Endothelial cell of umbilical vein (primary cell): Measurements from ENCODE around the gene SNRNP200.

ENCODE experiments used
- CTCF ChIP-seq, 2 donors: IDR thresholded peaks; 1 replicate in 1 of 2; 2 replicates in 1 of 2; pipeline ENCODE4 v1.5.1; 2011; ENCODE audit warnings: low read length in 2 of 2, mild to moderate bottlenecking in 2 of 2, moderate library complexity in 2 of 2, control low read depth in 1 of 2, inconsistent platforms in 1 of 2, low read depth in 1 of 2; ENCODE audit not compliant: insufficient read depth in 1 of 2; ENCODE audit errors: extremely low read depth in 1 of 2
- JUN ChIP-seq: IDR thresholded peaks from 2 replicates; pipeline ENCODE4 v1.6.1; 2011; ENCODE audit warnings: borderline replicate concordance, low read depth; ENCODE audit not compliant: insufficient read length, insufficient read depth
- MAX ChIP-seq: IDR thresholded peaks from 2 replicates; pipeline ENCODE4 v1.6.1; 2011; ENCODE audit not compliant: insufficient read depth, insufficient read length
- POLR2A ChIP-seq: IDR thresholded peaks from 2 replicates; pipeline ENCODE4 v1.6.1; 2012; ENCODE audit warnings: low read depth, mild to moderate bottlenecking, control low read depth, low read length

- TF ChIP-seq CTCF (IDR thresholded peaks at IDR 0.05; ENCODE audit: extremely low read depth in 1 of 2, insufficient read depth in 1 of 2, low read depth in 1 of 2, low read length in 2 of 2) (no peak), MAX (no peak), JUN (peak; percentile 61), POLR2A (no peak)
Measured at GRCh38 chr2:96315400-96316071, 10.2 kb upstream of the SNRNP200 start.
